Muscle layer of colon (tissue), 2 donors: ENCODE measurements around the gene NT5DC4.

ENCODE experiments used
- H3K27ac ChIP-seq: one replicate; pipeline ENCODE4 v1.7.0; 2013; ENCODE audit warnings: low read depth, mild to moderate bottlenecking, low read length, moderate library complexity
- H3K27me3 ChIP-seq, 2 donors: one replicate each; pipeline ENCODE4 v1.7.0; 2013; ENCODE audit warnings: low read length in 2 of 2, mild to moderate bottlenecking in 2 of 2; ENCODE audit not compliant: insufficient read depth in 2 of 2, control insufficient read depth in 1 of 2
- H3K36me3 ChIP-seq: one replicate; pipeline ENCODE4 v1.7.0; 2013; ENCODE audit warnings: mild to moderate bottlenecking, low read length; ENCODE audit not compliant: insufficient read depth
- H3K4me1 ChIP-seq: one replicate; pipeline ENCODE4 v1.7.0; 2013; ENCODE audit warnings: mild to moderate bottlenecking, low read length; ENCODE audit not compliant: insufficient read depth
- H3K4me3 ChIP-seq, 2 donors: one replicate each; pipeline ENCODE4 v1.7.0; 2013; ENCODE audit warnings: low read length in 2 of 2, low read depth in 1 of 2, mild to moderate bottlenecking in 1 of 2, moderate library complexity in 1 of 2
- H3K9ac ChIP-seq: one replicate; pipeline ENCODE4 v1.7.0; 2013; ENCODE audit warnings: low read length
- H3K9me3 ChIP-seq: one replicate; pipeline ENCODE4 v1.7.0; 2013; ENCODE audit warnings: mild to moderate bottlenecking, low read length
- donor health status: abdominal sarcoma.
- donor health status: Adenocarcinoma of cecum.

NT5DC4 gene

GRCh38 chr2:112782234-112782799 lies 61.5 kb downstream of the NT5DC4 start:
- Histone ChIP-seq H3K9ac (no peak overlapping the region), H3K4me1 (no peaks in the 10 kb centered on the region), H3K4me3 (no peak overlapping the region), H3K36me3 (no peaks in the 10 kb centered on the region), H3K9me3 (no peaks in the 10 kb centered on the region), H3K27me3 (no peaks in the 10 kb centered on the region), H3K27ac (no peak overlapping the region)

GRCh38 chr2:112783187-112783714 lies 62.4 kb downstream of the NT5DC4 start:
- Histone ChIP-seq H3K4me3 (no peak overlapping the region), H3K27me3 (no peaks in the 10 kb centered on the region), H3K36me3 (no peaks in the 10 kb centered on the region), H3K9ac (no peak overlapping the region), H3K9me3 (no peaks in the 10 kb centered on the region), H3K4me1 (no peaks in the 10 kb centered on the region), H3K27ac (no peak overlapping the region)

GRCh38 chr2:112784199-112785189 lies 63.7 kb downstream of the NT5DC4 start, which contains the start of gene IL1A:
Gene IL1A (minus strand): TSS chr2:112784493. CDS start chr2:112783770, 723 bp downstream.
- H3K36me3 ChIP-seq: no peaks in the 10 kb centered on the region
- H3K9ac ChIP-seq: no peak within 1 kb of the TSS
- H3K4me1 ChIP-seq: no peaks in the 10 kb centered on the region
- no peaks in the 10 kb centered on the region for H3K9me3 ChIP-seq
- no peak within 1 kb of the TSS for H3K27ac ChIP-seq
- no peaks in the 10 kb centered on the region for H3K27me3 ChIP-seq
- no peak within 1 kb of the TSS for H3K4me3 ChIP-seq

- no peak overlapping the region for H3K27ac ChIP-seq
- no peak overlapping the region for H3K9ac ChIP-seq
- H3K27me3 ChIP-seq: no peaks in the 10 kb centered on the region
- H3K9me3 ChIP-seq: no peaks in the 10 kb centered on the region
- H3K36me3 ChIP-seq: no peaks in the 10 kb centered on the region
- H3K4me1 ChIP-seq: no peaks in the 10 kb centered on the region
- H3K4me3 ChIP-seq: no peak overlapping the region
These were observed 66.5 kb downstream of the NT5DC4 start for GRCh38 chr2:112787294-112787693.

GRCh38 chr2:112787729-112788393 lies 67.0 kb downstream of the NT5DC4 start:
- Histone ChIP-seq H3K9me3 (no peaks in the 10 kb centered on the region), H3K36me3 (no peaks in the 10 kb centered on the region), H3K27me3 (no peaks in the 10 kb centered on the region), H3K9ac (no peak overlapping the region), H3K4me1 (no peaks in the 10 kb centered on the region), H3K4me3 (no peak overlapping the region), H3K27ac (no peak overlapping the region)

- no peaks in the 10 kb centered on the region for H3K9me3 ChIP-seq
- H3K4me3 ChIP-seq: no peak overlapping the region
- H3K9ac ChIP-seq: no peak overlapping the region
- H3K36me3 ChIP-seq: no peaks in the 10 kb centered on the region
- H3K27me3 ChIP-seq: no peaks in the 10 kb centered on the region
- no peaks in the 10 kb centered on the region for H3K4me1 ChIP-seq
- no peak overlapping the region for H3K27ac ChIP-seq
These were observed 67.8 kb downstream of the NT5DC4 start for GRCh38 chr2:112788653-112789052.
